Transverse colon (tissue), 4 donors: ENCODE measurements around the gene KCNJ10. TPM values are rescaled to one million over a fixed set of nuclear protein-coding genes. Genes with fewer than 3 reads are reported as not detected.

Experiments used
- DNase-seq: peaks from one replicate; pipeline ENCODE4 v3.0.0-alpha.2; 2019
- H3K27ac ChIP-seq, 4 donors: fragments of 200-600 bp; sonication (generic); 2 replicates each; pipeline ENCODE4 v1.5.1; 2016 to 2018; ENCODE audit warnings: inconsistent platforms in 4 of 4
- H3K27me3 ChIP-seq: fragments of 200-600 bp; sonication (generic); 2 replicates; pipeline ENCODE4 v1.5.1; 2017; ENCODE audit warnings: inconsistent platforms
- H3K36me3 ChIP-seq, 4 donors: fragments of 200-600 bp; sonication (generic); 2 replicates each; pipeline ENCODE4 v1.5.1; 2017 to 2019; ENCODE audit warnings: inconsistent platforms in 4 of 4
- H3K4me1 ChIP-seq, 4 donors: fragments of 200-600 bp; sonication (generic); 2 replicates each; pipeline ENCODE4 v1.5.1; 2017 to 2020; ENCODE audit warnings: inconsistent platforms in 4 of 4
- H3K4me3 ChIP-seq, 4 donors: fragments of 200-600 bp; sonication (generic); 1 replicate in 1 of 4; 2 replicates in 3 of 4; pipeline versions ENCODE4 v1.5.1 to v1.6.1; 2017 to 2019; ENCODE audit warnings: inconsistent platforms in 4 of 4
- H3K9me3 ChIP-seq, 2 donors: fragments of 200-600 bp; sonication (generic); 2 replicates each; pipeline ENCODE4 v1.5.1; 2017 to 2019; ENCODE audit warnings: inconsistent platforms in 2 of 2
- EP300 ChIP-seq: sonication (generic); formaldehyde crosslinking; IDR thresholded peaks from one replicate; pipeline ENCODE4 v1.6.1; 2017; ENCODE audit warnings: antibody characterized with exemption, low read depth
- POLR2A ChIP-seq: fragments of 450-650 bp; IDR thresholded peaks from one replicate; pipeline ENCODE4 v1.6.1; 2016; ENCODE audit warnings: antibody characterized with exemption, mild to moderate bottlenecking, moderate library complexity
- POLR2AphosphoS5 ChIP-seq, 3 donors: sonication (generic); formaldehyde crosslinking; IDR thresholded peaks; one replicate each; pipeline ENCODE4 v1.6.1; 2016; ENCODE audit warnings: antibody characterized with exemption in 3 of 3
- WGBS, 2 donors: methylation state at CpG; one replicate each; pipeline ENCODE4 v1.1.5; 2018; ENCODE audit warnings: low coverage in 1 of 2; 5-methylcytosine and 5-hydroxymethylcytosine counted together
- in situ Hi-C, 4 donors: fragments of 200-750 bp; cut with MboI; loops; one replicate each; pipeline versions ENCODE4 v1.15.0 to v1.15.1; 2017; ENCODE audit warnings: low sequenced_read_pairs in 3 of 4, low pct_ligation_motif_present in 1 of 4, low pct_unique_long_range_greater_than_20kb in 1 of 4
- intact Hi-C: fragments of 100-400 bp; cut with DNase I; formaldehyde crosslinking; loops from one replicate; pipeline ENCODE4 v1.15.1; 2023; ENCODE audit warnings: low total_unique reads
- total RNA-seq, 4 donors: library from RNA; depleted of rRNA; stranded (reverse); fragments of >200 nt; gene quantifications; one replicate each; pipeline ENCODE4 v1.1.0, GENCODE V29; 2016
- TF ChIP-seq, protein P1 (sequence below), 5 experiments: fragments of 200-600 bp in 3 of 5; fragments of 450-650 bp in 2 of 5; sonication (generic) in 3 of 5; IDR thresholded peaks; 1 replicate in 2 of 5; 2 replicates in 3 of 5; pipeline ENCODE4 v1.5.1; 2016 to 2017; ENCODE audit warnings: antibody characterized with exemption in 5 of 5, inconsistent platforms in 3 of 5, mild to moderate bottlenecking in 2 of 5, moderate library complexity in 1 of 5

The KCNJ10 gene
- total RNA-seq, 4 donors from 2014 or later, result not detected

DNA sequence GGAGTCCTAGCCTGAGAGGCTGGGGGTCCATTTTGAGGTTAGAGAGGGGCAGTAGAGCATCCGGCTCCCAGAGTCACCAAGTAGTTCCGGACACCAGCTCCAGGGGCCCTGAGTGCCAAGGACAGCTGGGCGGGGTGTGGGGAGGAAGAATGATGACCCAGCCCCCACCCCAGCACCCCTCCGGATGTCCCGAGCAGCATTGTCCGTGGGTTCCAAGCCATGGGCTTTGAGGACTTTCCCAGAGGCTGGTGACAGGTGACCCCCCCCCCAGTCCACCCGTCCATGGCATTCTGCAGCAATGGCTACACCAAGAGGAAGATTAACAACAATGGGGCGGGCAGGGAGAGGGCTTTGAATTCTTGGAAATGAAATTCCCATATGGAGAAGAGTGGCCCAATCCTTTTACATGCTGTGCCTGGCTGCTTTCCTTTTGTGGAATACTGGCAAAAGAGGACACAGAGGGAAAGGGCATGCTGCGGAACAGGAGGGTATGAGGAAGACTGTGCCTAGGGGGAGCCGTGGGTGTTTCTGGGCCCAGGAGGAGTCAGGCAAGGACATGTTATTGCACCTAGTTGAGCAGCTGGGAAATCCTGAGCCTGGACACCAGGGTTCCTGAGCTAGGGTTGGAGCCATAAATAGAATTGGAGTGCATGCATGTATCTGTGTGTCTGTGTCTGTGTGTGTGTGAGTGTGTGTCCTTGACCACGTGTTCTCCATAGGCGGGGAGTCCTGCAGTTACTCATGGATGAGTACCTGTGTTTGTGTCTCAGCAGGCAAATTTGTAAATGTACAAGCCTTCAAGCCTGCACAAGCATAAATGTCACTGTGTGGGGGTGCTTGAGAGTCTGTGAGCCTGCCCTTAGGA lies 46.6 kb upstream of the KCNJ10 start:
- WGBS, 2 donors, result 0 to 58% methylated on average over 1 to 12 of the region's 12 CpGs
- H3K36me3 ChIP-seq, result no peaks in the 10 kb centered on the region
- H3K27ac ChIP-seq, result peak overlapping the region; percentile 57 to 86 (median 73)
- intact Hi-C loops (no loop called here), in situ Hi-C loops (no loop called here)
- no peaks in the 10 kb centered on the region for H3K27me3 ChIP-seq
- peak overlapping the region in 3 of 4 donors; percentile 20 to 32 (median 24) for H3K4me3 ChIP-seq
- DNase-seq, result no peak
- no peaks in the 10 kb centered on the region for H3K9me3 ChIP-seq
- TF ChIP-seq POLR2A (no peak), POLR2AphosphoS5 (IDR thresholded peaks at IDR 0.05) (no peak)
- H3K4me1 ChIP-seq, result peaks cover 0 to 7% (median 1%) of the 10 kb centered on the region in 4 donors

DNA sequence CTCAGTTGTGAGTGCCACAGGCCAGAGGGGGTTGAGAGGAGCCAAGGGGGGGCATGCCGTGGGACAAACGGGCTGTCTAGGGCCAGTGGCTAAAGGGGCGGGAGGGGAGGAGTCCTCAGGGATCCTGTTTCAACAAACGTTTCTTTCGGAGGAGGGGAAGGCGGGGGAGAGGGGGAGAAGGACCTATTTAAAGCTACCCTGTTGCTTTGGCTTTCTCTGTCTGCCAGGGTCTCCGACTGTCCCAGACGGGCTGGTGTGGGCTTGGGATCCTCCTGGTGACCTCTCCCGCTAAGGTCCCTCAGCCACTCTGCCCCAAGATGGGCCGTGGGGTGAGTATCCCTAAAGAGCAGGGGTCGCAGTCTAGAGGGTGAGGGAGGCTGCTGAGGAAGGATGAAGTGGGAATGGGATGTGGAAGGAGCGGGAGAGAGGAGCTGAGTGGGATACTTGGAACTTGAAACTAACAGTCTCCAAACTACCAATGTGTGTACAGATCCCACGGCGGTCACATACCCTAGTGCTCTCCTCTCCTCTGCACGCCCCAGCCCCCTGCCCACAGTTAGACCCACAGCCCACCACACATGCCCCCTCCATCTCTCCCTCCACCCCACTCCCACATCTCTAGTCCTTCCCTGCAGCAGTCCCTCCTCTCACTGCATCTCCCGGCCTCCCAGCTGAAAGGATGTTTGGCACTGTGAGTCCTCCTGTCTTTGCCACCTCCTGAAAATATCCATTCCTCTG lies 45.8 kb upstream of the KCNJ10 start, which contains the start of gene ATP1A2:
TSS of gene ATP1A2 (plus strand) at position 215 of the 738 bp plus-strand sequence. CDS start at position 318, 103 bp downstream.
- no peaks in the 10 kb centered on the region for H3K27me3 ChIP-seq
- H3K4me3 ChIP-seq, result peak within 1 kb of the TSS in 3 of 4 donors; percentile 20 to 32 (median 24)
- in situ Hi-C loops (no loop called here), intact Hi-C loops (no loop called here)
- peak within 1 kb of the TSS; percentile 57 to 86 (median 73) for H3K27ac ChIP-seq
- TF ChIP-seq POLR2A (peak; percentile 12), POLR2AphosphoS5 (IDR thresholded peaks at IDR 0.05) (peak in 2 of 3 donors; percentile 54 to 60), EP300 (no peak)
- TF ChIP-seq, protein P1, sequence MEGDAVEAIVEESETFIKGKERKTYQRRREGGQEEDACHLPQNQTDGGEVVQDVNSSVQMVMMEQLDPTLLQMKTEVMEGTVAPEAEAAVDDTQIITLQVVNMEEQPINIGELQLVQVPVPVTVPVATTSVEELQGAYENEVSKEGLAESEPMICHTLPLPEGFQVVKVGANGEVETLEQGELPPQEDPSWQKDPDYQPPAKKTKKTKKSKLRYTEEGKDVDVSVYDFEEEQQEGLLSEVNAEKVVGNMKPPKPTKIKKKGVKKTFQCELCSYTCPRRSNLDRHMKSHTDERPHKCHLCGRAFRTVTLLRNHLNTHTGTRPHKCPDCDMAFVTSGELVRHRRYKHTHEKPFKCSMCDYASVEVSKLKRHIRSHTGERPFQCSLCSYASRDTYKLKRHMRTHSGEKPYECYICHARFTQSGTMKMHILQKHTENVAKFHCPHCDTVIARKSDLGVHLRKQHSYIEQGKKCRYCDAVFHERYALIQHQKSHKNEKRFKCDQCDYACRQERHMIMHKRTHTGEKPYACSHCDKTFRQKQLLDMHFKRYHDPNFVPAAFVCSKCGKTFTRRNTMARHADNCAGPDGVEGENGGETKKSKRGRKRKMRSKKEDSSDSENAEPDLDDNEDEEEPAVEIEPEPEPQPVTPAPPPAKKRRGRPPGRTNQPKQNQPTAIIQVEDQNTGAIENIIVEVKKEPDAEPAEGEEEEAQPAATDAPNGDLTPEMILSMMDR (IDR thresholded peaks at IDR 0.05), result no peak
- WGBS, 2 donors, result 43 to 52% methylated on average over 7 to 14 of the region's 16 CpGs
- no peak for DNase-seq
- H3K36me3 ChIP-seq, result no peaks in the 10 kb centered on the region
- H3K9me3 ChIP-seq, result no peaks in the 10 kb centered on the region
- peaks cover 0 to 7% (median 1%) of the 10 kb centered on the region in 4 donors for H3K4me1 ChIP-seq

GRCh38 chr1:160114085-160114484 lies 44.1 kb upstream of the KCNJ10 start:
- Histone ChIP-seq H3K4me3 (no peak overlapping the region), H3K36me3 (no peaks in the 10 kb centered on the region), H3K27ac (peak overlapping the region in 1 of 4 donors; percentile 8), H3K4me1 (peaks cover 0 to 9% (median 1%) of the 10 kb centered on the region in 4 donors), H3K27me3 (peaks cover 4% of the 10 kb centered on the region), H3K9me3 (no peaks in the 10 kb centered on the region)
- in situ Hi-C loops, result no loop called here
- TF ChIP-seq, protein P1 (IDR thresholded peaks at IDR 0.05), result no peak
- no peak for TF ChIP-seq EP300
- no peak for TF ChIP-seq POLR2AphosphoS5 (IDR thresholded peaks at IDR 0.05)
- TF ChIP-seq POLR2A, result no peak
- DNase-seq, result no peak
- intact Hi-C loops, result no loop called here
- WGBS, 2 donors, result 79 to 83% methylated on average over 2 to 4 of the region's 4 CpGs

GRCh38 chr1:160113407-160113806 lies 43.4 kb upstream of the KCNJ10 start:
- Histone ChIP-seq H3K36me3 (no peaks in the 10 kb centered on the region), H3K27ac (no peak overlapping the region), H3K4me1 (peaks cover 0 to 6% (median 1%) of the 10 kb centered on the region in 4 donors), H3K27me3 (peaks cover 4% of the 10 kb centered on the region), H3K9me3 (no peaks in the 10 kb centered on the region), H3K4me3 (no peak overlapping the region)
- WGBS, 2 donors, result 90% methylated on average over 8 of the region's 8 CpGs; no CpG with 5 or more reads in 1 of the 2 donors
- intact Hi-C loops, result no loop called here
- in situ Hi-C loops, result no loop called here
- TF ChIP-seq POLR2A, result no peak
- no peak for TF ChIP-seq EP300
- no peak for TF ChIP-seq POLR2AphosphoS5 (IDR thresholded peaks at IDR 0.05)
- TF ChIP-seq, protein P1 (IDR thresholded peaks at IDR 0.05), result no peak
- no peak for DNase-seq
